ENCODE data around the gene SNX5.

SNX5 gene

DNA sequence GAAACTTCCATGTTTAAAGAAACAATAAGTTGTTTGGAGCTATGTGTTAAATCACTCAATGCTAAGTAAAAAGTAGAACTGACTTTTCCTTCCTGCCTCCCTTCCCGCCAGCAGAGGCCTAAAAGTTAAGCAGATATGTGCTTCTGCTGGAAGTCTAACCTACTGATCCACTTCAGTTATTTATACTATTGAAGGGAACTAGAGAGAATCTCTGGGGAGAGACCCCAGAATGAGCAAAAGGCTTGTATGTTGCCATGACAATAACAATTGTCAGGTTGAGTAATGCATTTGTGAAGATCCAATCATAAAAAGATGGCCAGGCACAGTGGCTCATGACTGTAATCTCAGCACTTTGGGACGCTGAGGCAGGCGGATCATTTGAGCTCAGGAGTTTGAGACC is 25.0 kb upstream of the SNX5 start:
- FAIRE-seq, result no peak
- DNase-seq (ENCODE audit: insufficient read length, low spot score), result no peak

DNA sequence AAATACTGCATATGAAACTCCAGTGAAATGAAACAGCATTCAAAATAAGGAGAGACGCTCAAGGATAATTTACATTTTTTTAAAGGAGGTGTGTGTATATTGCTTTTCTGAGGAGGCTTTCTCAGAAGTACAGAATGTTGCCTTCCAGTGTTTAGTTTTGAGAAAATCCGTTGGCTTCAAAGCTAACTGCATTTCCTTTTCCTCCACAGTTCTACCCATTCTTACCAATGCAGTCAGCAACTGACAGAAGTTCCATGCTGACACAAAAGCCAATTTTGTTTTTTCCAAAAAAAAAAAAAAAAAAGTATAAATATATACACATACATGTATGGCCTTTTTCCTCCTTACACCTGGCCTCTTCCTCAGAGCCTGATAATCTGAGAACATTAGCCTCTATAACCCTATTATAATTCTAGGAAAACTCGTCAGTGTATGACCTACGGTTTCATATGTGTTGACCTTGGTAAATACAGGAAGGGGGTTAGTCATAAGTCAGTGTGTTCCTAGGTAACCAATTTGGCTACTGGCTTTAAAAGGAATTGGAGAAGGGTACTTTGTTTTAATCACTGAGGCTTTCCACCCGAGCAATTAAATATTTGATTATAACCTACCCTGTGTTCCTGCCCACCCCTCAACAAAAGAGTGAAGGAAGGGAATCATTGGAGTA is 24.4 kb upstream of the SNX5 start:
- no peak for FAIRE-seq
- no peak for DNase-seq (ENCODE audit: insufficient read length, low spot score)

DNA sequence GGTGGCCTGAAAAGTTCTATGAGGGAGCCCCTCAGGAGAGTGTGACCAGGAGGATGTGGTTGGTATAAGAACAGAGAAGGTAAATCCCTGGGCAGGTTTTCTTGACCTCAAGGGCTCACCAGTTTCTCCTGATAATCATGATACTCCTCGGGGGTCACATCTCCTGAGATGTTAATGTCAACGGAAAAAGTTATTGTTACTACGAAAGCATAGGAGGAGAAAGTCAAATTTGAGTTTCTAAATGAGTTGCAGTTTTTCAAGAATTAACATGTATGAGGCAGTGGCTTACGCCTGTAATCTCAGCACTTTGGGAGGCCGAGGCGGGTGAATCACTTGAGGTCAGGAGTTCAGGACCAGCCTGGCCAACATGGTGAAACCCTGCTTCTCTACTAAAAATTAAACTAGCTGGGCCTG is 23.6 kb upstream of the SNX5 start:
- DNase-seq (ENCODE audit: insufficient read length, low spot score), result no peak
- FAIRE-seq, result no peak

DNA sequence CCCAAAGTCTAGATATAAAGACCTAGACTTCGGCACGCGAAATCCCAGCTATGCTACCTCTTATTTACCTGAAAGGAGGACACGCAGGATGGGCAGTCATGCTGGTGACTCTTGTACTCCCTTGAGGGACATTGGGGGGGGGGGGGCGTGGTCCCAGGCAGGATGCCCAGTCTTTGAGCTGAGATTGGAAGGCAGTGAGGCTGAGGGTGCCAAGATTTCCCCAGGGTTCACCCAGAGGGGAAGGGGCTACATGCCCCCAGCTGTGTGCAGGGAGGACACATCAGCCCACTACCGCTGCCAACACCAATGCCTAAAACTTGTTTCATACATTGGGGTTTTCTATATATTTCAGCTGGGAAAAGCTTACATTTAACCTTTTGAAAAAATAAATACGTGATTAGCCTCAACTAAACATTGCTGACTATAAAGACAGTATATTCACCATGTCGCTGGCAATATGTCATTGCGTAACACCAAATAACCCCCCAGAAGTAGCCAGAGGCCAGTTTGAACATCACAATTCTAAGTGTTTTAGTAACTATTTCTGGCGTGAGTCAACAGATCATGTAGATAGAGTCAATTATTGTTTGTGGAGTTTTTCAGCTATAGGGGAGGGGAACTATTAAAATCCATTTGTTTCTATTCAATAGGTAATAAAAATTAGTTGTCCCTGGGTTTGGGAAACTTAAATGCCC is 21.8 kb upstream of the SNX5 start:
- peak; percentile 36 for DNase-seq (ENCODE audit: insufficient read length, low spot score)
- FAIRE-seq, result no peak

DNA sequence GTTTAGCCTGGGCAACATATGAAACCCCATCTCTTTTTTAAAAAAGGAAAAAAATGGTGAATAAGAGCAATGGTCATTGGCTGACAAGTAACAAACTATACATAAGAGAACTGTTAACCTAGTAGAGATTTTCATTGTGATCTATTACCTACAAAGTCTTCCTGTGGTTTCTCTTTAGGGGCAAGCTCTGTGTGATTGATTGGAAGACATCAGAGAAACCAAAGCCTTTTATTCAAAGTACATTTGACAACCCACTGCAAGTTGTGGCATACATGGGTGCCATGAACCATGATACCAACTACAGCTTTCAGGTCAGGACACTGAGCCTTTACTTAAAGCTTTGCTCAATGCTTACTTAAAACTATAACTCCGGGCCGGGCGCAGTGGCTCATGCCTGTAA is 19.4 kb upstream of the SNX5 start:
- FAIRE-seq (no peak), DNase-seq (ENCODE audit: insufficient read length, low spot score) (no peak)

DNA sequence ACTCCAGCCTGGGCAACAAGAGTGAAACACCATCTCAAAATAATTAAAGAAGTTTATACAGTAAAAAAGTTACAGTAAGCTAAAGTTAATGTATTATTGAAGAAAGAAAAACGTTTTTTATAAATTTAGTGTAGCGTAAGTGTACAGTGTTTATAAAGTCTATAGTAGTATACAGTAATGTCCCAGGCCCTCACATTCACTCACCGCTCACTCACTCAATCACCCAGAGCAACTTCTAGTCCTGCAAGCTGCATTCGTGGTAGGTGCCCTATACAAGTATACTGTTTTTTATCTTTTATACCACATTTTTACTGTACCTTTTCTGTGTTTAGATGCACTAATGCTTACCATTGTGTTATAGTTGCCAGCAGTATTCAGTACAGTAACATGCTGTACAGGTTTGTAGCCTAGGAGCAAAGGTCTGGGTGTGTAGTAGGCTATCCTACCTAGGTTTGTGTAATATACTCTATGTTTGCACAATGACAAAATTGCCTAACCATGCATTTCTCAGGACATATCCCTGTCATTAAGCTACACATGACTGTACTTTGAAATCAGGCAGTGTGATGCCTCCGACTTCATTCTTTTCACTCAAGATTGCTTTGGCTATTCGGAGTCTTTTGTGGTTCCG is 16.9 kb upstream of the SNX5 start:
- no peak for FAIRE-seq

DNA sequence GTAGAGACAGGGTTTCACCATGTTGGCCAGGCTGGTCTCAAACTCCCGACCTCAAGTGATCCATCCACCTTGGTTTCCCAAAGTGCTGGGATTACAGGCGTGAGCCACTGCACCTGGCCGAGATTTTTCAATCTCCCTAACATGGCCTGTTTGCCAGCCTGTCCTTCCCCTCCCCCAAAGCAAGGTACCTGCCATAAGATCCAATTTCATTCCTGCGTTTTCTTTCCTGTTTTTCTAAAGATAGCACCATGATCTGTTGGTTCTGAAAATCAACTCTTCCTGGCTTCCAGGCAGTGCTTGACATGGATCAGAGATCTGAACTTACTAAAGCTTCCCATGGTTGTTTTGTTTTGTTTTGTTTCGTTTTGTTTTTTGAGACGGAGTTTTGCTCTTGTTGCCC is 7.7 kb upstream of the SNX5 start:
- FAIRE-seq, result no peak
- no peak for DNase-seq (ENCODE audit: insufficient read length, low spot score)

More for the DNA sequence above, 16.9 kb upstream of the SNX5 start:
- DNase-seq (ENCODE audit: insufficient read length, low spot score), result no peak

DNA sequence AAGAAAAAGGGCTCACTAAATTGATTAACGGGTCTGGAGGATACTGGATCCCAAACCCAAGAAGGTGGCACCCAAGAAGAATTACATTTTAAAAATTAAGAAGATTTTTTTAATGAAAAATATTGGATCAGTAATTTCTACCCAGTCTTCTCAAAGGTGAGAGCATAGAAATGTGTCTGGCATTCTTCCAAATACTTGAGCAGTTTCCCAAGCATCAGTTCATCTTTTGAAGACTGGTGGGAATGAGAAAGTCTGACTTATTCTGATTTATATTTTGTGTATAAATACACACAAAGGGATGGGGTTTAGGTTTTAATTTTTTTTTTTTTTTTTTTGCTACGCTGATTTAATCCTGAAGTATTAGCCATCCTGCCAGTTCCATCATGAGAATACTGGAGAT is 3.5 kb upstream of the SNX5 start:
- no peak for DNase-seq (ENCODE audit: insufficient read length, low spot score)

DNA sequence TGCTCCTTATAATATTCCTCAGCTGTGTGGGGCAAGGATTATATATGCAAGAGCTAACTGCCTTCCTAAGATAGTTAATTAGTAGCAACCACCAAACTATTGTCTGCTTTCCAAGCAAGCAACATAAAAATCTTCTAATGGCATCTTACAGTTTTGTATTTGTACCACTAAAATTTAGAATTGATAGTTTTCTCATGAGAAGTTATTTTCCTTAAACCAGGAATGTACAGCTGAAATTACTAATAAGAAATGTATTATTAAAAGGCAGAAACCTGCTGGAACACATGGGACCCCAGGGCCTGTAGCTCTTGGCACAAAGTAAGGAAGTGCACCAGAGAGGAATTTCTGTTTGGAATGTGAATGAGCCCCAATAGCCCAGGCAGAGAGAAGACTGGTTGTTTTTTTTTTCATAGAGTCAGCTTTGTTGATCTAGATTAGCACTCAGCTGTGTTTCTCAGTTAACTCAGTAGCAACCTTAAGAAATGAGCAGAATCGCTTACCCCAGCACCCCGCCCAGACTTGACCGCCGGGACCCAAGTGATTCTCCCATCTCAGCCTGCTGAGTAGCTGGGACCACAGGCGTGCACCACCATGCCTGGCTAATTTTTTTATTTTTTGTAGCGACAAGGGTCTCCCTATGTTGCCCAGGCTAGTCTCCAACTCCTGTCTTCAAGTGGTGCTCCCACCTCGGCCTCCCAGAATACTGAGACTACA is 2.9 kb upstream of the SNX5 start:
- peak; percentile 45 for DNase-seq (ENCODE audit: insufficient read length, low spot score)
- FAIRE-seq, result no peak

More for the DNA sequence above, 3.5 kb upstream of the SNX5 start:
- FAIRE-seq, result no peak

DNA sequence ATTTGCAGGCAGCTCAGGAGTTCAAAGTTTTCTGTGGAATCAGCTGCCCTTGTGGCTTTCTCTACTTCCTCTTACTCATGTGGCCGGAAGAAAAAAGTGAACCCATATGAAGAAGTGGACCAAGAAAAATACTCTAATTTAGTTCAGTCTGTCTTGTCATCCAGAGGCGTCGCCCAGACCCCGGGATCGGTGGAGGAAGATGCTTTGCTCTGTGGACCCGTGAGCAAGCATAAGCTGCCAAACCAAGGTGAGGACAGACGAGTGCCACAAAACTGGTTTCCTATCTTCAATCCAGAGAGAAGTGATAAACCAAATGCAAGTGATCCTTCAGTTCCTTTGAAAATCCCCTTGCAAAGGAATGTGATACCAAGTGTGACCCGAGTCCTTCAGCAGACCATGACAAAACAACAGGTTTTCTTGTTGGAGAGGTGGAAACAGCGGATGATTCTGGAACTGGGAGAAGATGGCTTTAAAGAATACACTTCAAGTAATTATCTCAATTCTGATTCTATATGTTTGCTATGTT is 1.4 kb upstream of the SNX5 start:
- no peak for DNase-seq (ENCODE audit: insufficient read length, low spot score)
- no peak for FAIRE-seq

DNA sequence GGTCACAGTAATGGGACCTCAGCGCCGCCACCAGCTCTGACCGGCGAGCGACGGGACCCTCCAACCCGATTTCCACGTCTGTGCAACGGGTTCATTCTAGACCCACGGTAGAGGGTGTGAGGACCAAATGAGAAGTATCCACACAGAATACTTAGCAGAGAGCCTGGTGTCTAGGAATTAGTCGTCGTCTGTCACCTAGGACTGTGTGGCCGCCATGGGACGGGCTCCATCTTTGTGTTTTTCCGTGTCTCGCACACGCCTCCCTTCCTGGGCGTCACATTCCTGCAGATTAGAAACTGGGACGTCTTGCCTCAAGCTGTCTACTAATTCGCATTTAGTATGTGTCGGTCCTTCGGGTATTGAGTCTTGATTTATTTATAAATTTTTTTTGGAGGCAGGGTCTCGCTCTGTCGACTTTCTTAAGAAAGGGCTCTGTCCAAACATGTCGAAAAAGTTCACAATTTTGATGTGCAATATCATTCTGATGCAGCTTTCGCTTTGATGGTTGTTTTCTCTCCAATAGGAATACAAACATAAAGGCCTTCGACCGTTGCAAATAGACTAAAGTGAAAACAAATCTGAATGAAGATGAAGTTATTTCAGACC is 787 bp upstream of the SNX5 start:
- DNase-seq (ENCODE audit: insufficient read length, low spot score) (peak; percentile 45), FAIRE-seq (no peak)

DNA sequence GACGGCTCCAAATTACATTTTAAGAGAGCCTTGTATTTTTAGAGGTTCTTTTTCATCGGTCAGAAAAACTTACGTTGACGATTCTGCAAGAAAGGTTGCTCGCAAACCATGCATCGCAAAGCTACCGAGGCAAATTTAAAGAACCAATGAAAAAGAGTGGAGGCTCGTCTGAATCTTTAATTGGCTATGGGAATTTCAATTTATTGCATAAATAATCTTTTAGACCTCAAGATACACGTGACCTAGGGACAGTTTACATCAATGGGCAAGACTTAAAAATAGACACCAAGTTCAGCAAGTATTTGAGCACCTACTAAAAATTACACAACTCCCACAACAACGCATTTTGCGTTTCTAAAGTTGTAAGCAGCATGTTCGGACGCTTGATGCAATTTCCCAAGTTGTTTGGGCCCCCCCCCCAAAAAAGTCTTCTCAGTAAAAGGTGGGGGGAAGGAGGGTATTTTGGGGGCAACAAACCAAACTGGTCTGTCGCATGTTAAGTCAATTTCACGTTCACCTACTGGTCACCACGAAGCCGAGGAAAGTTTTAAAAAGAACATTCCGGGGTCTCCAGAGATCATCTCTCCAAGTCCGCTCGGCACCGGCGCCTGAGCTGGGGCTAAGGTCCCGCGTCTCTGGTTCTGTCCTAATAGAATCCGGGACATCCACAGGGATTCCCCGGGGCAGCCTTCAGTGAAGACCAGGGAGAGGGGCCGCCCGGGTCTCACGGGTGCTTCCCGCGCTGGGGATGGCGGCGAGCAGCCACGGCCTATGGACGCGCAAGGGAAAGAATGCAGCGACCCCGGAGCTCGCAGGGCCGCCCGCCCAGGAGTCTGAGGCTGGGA is 851 bp downstream of the SNX5 start:
- DNase-seq (ENCODE audit: insufficient read length, low spot score) (no peak), FAIRE-seq (no peak)

DNA sequence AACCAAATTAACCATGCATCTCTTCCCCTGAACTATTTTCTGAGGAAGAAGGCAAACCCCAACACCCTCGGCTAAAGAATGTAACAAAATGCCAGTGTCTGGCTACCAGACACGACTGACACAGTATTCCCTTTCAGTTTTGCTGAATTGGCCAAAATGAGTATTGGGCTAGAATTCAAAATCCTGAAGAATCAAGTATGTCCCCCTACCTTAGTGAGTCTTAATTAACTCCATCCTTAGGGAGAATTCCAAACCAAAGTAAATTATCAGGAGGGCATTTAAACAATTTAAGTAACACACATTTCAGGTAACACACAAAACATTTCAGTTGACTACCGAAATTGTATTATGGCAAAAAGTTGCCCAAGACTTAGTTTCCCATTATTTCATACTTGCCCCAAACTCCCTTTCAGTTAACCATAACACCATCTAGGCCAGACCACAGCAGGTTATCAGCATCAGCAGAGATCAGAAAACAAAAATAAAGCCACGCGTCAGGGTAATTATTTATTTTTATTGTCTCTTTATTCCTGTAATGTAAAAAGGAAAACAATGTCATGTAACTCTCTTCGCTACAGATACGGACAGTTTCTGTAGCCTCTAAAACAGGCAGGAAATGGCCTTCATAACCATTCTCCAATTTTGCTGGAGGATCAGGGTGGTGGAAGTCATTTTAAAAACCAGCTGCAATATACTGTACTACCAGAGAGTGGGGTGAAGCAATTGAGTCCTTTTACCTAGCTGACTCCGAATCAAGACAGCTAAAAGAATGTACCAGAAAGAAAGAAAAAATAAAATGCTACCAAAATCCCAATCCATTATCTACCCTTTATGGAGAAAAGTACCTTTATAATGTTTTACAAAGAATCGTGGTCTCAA is 1.9 kb downstream of the SNX5 start:
- no peak for FAIRE-seq
- DNase-seq (ENCODE audit: insufficient read length, low spot score), result no peak

DNA sequence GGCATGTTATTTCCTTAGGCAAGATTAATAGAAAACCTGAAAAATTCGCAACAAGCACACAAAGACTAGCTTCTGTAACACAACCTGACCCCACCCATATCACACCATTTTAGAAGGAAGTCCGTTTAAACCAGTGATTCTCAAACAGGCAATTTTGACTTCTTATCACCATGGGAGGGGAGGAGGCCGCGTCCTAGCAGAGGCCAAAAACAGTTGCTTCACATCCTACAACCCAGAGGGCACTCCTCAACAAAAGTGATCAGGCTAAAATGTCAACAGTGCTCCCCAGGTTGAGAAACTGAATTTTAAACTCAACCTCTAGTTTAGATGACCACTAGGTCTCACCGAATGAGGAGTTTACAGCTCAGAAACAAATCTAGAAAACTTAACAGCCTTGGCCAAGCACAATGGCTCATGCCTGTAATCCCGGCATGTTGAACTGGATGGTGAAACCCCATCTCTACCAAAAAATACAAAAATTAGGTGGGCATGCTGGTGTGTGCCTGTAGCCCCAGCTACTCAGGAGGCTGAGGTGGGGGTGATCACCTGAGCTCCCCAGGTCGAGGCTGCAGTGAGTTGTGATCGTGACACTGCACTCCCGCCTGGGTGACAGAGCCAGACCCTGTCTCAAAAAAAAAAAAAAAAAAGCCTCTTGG is 3.4 kb downstream of the SNX5 start:
- no peak for FAIRE-seq
- no peak for DNase-seq (ENCODE audit: insufficient read length, low spot score)

DNA sequence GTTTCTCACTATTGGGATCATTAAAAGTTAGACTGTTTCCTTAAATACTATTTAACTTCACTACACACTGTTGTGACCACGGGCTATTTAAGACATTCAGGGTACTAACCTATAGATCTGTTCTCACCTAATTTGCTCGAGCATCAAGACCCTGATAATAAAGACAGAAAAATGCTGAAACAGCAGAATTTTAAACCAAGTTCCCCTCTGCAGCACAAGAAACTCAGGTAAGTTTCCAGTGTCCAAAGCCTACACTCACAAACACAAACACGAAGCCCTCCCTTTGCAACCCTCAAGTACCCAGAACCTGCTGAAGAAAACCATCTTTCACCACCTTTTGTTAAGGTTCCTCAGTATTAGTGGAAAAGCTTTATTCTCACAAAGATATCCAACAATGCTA is 4.0 kb downstream of the SNX5 start:
- DNase-seq (ENCODE audit: insufficient read length, low spot score) (no peak), FAIRE-seq (no peak)

DNA sequence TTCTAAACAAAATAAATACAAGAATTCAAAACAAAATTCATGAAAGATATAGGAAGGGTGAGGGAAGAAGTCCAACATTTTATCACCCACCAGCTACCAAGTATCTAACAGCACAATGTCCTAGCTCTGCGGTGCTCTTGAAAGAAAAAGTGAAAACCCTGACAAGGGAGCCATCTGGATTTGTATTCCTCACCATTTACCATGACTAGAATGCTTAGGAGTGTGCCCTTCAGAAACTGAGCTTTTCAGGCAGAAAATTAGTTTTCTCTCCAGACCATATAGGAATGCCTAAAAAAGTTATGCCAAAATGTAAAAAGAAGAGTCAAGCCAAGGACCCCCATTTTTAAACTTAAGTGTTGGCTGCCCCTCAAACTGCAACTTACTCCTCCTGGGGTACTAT is 4.5 kb downstream of the SNX5 start:
- DNase-seq (ENCODE audit: insufficient read length, low spot score) (no peak), FAIRE-seq (no peak)

DNA sequence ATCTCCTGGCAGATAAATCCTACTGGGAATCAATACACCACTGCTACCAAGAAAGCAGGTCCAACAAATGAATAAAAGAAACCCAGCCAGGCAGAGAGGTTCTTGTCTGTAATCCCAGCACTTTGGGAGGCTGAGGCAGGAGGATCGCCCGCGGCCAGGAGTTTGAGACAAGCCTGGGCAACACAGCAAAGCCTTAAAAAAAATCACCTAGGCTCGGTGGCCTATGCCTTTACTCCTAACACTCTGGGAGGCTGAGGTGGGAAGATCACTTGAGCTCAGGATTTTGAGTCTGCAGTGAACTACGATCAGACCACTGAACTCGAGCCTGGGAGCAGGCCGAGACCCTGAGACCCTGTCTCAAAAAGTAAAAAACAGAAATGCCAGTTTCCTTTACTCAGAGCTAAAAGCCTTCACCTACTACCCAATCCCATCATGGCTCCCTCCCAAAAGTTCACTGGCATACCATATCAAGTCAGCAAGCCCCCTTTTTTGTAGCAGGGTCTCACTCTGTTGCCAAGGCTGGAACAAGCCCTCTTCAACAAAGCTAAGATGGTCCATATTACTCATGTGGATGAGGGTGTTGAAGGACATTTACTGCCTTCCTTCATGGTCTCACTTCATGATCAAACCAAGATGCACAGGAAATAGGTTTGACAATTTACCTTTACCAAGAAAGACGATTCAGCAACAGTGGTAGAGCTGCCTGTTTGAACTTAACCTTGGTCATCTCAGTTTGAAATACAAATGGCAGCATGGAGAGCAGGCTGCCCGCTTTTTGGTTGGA is 5.3 kb downstream of the SNX5 start:
- DNase-seq (ENCODE audit: insufficient read length, low spot score) (no peak), FAIRE-seq (no peak)

DNA sequence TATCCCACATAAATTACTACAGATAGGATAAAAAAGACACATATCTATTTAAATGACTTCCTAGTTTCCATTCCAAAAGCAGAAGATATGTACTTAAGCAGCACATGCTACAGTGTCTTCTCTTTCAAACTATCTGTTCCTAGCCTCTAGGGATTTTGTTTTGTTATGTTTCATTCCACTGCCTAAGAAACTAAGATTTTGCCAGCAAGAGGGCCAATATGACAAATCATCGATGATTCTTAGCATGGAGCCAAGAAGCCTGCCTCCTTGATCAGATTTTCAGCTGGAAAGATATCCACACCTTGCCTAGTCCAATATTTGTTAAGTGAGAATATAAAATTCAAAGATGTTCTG is 7.0 kb downstream of the SNX5 start:
- FAIRE-seq (no peak), DNase-seq (ENCODE audit: insufficient read length, low spot score) (no peak)
